ENCODE measurements around the gene PTGER2.

PTGER2 gene

DNA sequence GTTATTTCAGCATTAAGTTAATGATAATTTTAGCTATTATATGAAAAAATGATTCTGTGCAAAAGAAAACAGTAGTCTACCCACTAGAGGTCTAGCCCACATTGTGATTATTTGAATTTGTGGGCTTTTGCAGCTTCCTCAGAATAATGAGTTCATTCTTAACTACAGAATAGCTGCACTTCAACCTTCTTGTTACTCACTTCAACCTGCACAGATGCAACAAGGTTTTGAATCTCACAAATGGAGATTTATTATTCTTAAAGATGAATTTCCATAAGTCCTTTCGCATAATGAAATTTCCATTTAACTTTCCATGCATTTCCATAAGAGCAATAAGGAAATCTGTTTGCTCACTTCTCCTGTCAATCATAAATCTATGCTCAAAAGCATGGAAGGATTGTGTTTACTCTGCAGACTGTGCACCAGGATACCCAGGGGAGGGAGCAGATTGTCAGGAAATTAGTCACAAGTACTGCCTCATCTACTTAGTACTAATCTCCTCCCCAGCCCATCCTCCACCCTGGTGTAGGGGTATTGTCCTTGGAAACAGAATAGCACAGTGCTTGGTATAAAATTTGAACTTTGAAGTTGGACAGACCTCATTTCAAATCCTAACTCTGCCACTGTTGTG is 24.1 kb downstream of the PTGER2 start:
- no peaks in the 10 kb centered on the region for H4K20me1 ChIP-seq (ENCODE audit: insufficient read depth, low read length, poor library complexity, severe bottlenecking)
- H3K4me3 ChIP-seq (ENCODE audit: low read length, poor library complexity, severe bottlenecking), result no peak overlapping the region
- no peaks in the 10 kb centered on the region for H3K27me3 ChIP-seq (ENCODE audit: insufficient read depth, low read length, poor library complexity, severe bottlenecking)
- H3K4me2 ChIP-seq (ENCODE audit: low read depth, low read length, poor library complexity, severe bottlenecking), result no peak overlapping the region
- no peaks in the 10 kb centered on the region for H3K9me2 ChIP-seq (replicated peaks; ENCODE audit: low read depth, low read length)
- H2AFZ ChIP-seq (ENCODE audit: low read length), result no peak overlapping the region
- no peaks in the 10 kb centered on the region for H3K9me3 ChIP-seq (ENCODE audit: insufficient read depth, low read depth, low read length)
- no peaks in the 10 kb centered on the region for H3K4me1 ChIP-seq (ENCODE audit: insufficient read depth, low read length, poor library complexity, severe bottlenecking)
- no peak for TF ChIP-seq CTCF (conservative IDR thresholded peaks at IDR 0.05; ENCODE audit: low read length)
- TF ChIP-seq EZH2phosphoT487 (IDR thresholded peaks at IDR 0.05; ENCODE audit: borderline replicate concordance), result no peak
- H3F3A ChIP-seq (ENCODE audit: low read depth), result no peaks in the 10 kb centered on the region
- H3K36me3 ChIP-seq (ENCODE audit: insufficient read depth, low read length), result no peaks in the 10 kb centered on the region
- no peak overlapping the region for H3K9ac ChIP-seq (ENCODE audit: low read depth, low read length, poor library complexity, severe bottlenecking)
- no peaks in the 10 kb centered on the region for H3K79me2 ChIP-seq (ENCODE audit: insufficient read depth, low read length)

- Histone ChIP-seq H3F3A (ENCODE audit: low read depth) (no peaks in the 10 kb centered on the region), H3K27me3 (ENCODE audit: insufficient read depth, low read length, poor library complexity, severe bottlenecking) (no peaks in the 10 kb centered on the region), H3K4me3 (ENCODE audit: low read length, poor library complexity, severe bottlenecking) (no peak overlapping the region), H3K36me3 (ENCODE audit: insufficient read depth, low read length) (no peaks in the 10 kb centered on the region), H3K9ac (ENCODE audit: low read depth, low read length, poor library complexity, severe bottlenecking) (no peak overlapping the region), H3K79me2 (ENCODE audit: insufficient read depth, low read length) (no peaks in the 10 kb centered on the region), H3K4me1 (ENCODE audit: insufficient read depth, low read length, poor library complexity, severe bottlenecking) (no peaks in the 10 kb centered on the region), H3K9me2 (replicated peaks; ENCODE audit: low read depth, low read length) (no peaks in the 10 kb centered on the region), H3K9me3 (ENCODE audit: insufficient read depth, low read depth, low read length) (no peaks in the 10 kb centered on the region), H3K4me2 (ENCODE audit: low read depth, low read length, poor library complexity, severe bottlenecking) (no peak overlapping the region), H4K20me1 (ENCODE audit: insufficient read depth, low read length, poor library complexity, severe bottlenecking) (no peaks in the 10 kb centered on the region), H2AFZ (ENCODE audit: low read length) (no peak overlapping the region)
- TF ChIP-seq CTCF (conservative IDR thresholded peaks at IDR 0.05; ENCODE audit: low read length) (no peak), EZH2phosphoT487 (IDR thresholded peaks at IDR 0.05; ENCODE audit: borderline replicate concordance) (no peak)
Observed at GRCh38 chr14:52339262-52339661, 25.1 kb downstream of the PTGER2 start.

GRCh38 chr14:52342849-52343596 is 28.9 kb downstream of the PTGER2 start:
- Histone ChIP-seq H3K36me3 (ENCODE audit: insufficient read depth, low read length) (no peaks in the 10 kb centered on the region), H4K20me1 (ENCODE audit: insufficient read depth, low read length, poor library complexity, severe bottlenecking) (no peaks in the 10 kb centered on the region), H3K4me1 (ENCODE audit: insufficient read depth, low read length, poor library complexity, severe bottlenecking) (no peaks in the 10 kb centered on the region), H3K9me2 (replicated peaks; ENCODE audit: low read depth, low read length) (no peaks in the 10 kb centered on the region), H3K9me3 (ENCODE audit: insufficient read depth, low read depth, low read length) (no peaks in the 10 kb centered on the region), H3K4me2 (ENCODE audit: low read depth, low read length, poor library complexity, severe bottlenecking) (no peak overlapping the region), H3K79me2 (ENCODE audit: insufficient read depth, low read length) (no peaks in the 10 kb centered on the region), H3K27me3 (ENCODE audit: insufficient read depth, low read length, poor library complexity, severe bottlenecking) (peaks cover 10% of the 10 kb centered on the region), H3F3A (ENCODE audit: low read depth) (no peaks in the 10 kb centered on the region), H3K9ac (ENCODE audit: low read depth, low read length, poor library complexity, severe bottlenecking) (no peak overlapping the region), H2AFZ (ENCODE audit: low read length) (no peak overlapping the region), H3K4me3 (ENCODE audit: low read length, poor library complexity, severe bottlenecking) (no peak overlapping the region)
- TF ChIP-seq EZH2phosphoT487 (IDR thresholded peaks at IDR 0.05; ENCODE audit: borderline replicate concordance), result no peak
- TF ChIP-seq CTCF (conservative IDR thresholded peaks at IDR 0.05; ENCODE audit: low read length), result no peak
